H1 (cell line): ENCODE measurements around the gene ALDOC.

Experiments
- ATF2 ChIP-seq: IDR thresholded peaks from 2 replicates; pipeline ENCODE4 v1.6.1; 2012; ENCODE audit warnings: low read length, inconsistent platforms
- CTCF ChIP-seq, 3 experiments: IDR thresholded peaks; 1 replicate in 2 of 3; 2 replicates in 1 of 3; pipeline versions ENCODE4 v1.5.1 to v1.6.1; 2011; ENCODE audit warnings: low read length in 3 of 3, mild to moderate bottlenecking in 3 of 3, inconsistent platforms in 2 of 3, low read depth in 1 of 3, moderate library complexity in 1 of 3; ENCODE audit not compliant: insufficient read depth in 1 of 3; ENCODE audit errors: control extremely low read depth in 1 of 3
- JUND ChIP-seq: IDR thresholded peaks from 2 replicates; pipeline ENCODE4 v1.6.1; 2011; ENCODE audit warnings: mild to moderate bottlenecking, improper control_type of control experiment, low read length
- KDM4A ChIP-seq: IDR thresholded peaks from one replicate; pipeline ENCODE4 v1.7.1; 2012; ENCODE audit warnings: low read depth, mild to moderate bottlenecking, moderate library complexity, low read length, inconsistent platforms; ENCODE audit not compliant: severe bottlenecking
- TBP ChIP-seq: IDR thresholded peaks from 2 replicates; pipeline ENCODE4 v1.6.1; 2011; ENCODE audit warnings: low read depth, low read length, improper control_type of control experiment
- YY1 ChIP-seq: IDR thresholded peaks from 2 replicates; pipeline ENCODE4 v1.6.1; 2011; ENCODE audit warnings: low read depth, mild to moderate bottlenecking, low read length
- ZNF274 ChIP-seq: IDR thresholded peaks from 2 replicates; pipeline ENCODE4 v1.7.0; 2012; ENCODE audit warnings: low read length, borderline replicate concordance; ENCODE audit errors: extremely low read depth

- TF ChIP-seq CTCF (IDR thresholded peaks at IDR 0.05; ENCODE audit: control extremely low read depth in 1 of 3, insufficient read depth in 1 of 3, low read depth in 1 of 3, low read length in 3 of 3) (no peak), ATF2 (no peak), TBP (no peak), ZNF274 (no peak), KDM4A (no peak), YY1 (no peak), JUND (no peak)
These were observed 30.8 kb downstream of the ALDOC start for GRCh38 chr17:28545787-28546415.
